ENCODE data around the gene POLR1D.

Gene POLR1D

GRCh38 chr13:27665333-27665732 is 43.6 kb downstream of the POLR1D start:
- Histone ChIP-seq H3K9me3 (ENCODE audit: control insufficient read depth in 5 of 5, low read length in 5 of 5) (no peaks in the 10 kb centered on the region), H3K4me3 (ENCODE audit: low read depth in 1 of 5, low read length in 5 of 5) (no peak overlapping the region), H3K4me1 (ENCODE audit: control insufficient read depth in 5 of 5, insufficient read depth in 5 of 5, low read length in 5 of 5) (no peaks in the 10 kb centered on the region), H3K36me3 (ENCODE audit: control insufficient read depth in 5 of 5, insufficient read depth in 5 of 5, low read length in 5 of 5) (peaks cover 7 to 17% (median 12%) of the 10 kb centered on the region in 5 donors), H3K9ac (ENCODE audit: low read length in 5 of 5) (no peak overlapping the region), H3K27ac (ENCODE audit: low read depth, low read length) (no peak overlapping the region), H3K27me3 (ENCODE audit: control insufficient read depth in 5 of 5, insufficient read depth in 4 of 5, low read length in 5 of 5) (no peaks in the 10 kb centered on the region)

GRCh38 chr13:27665761-27666160 is 44.1 kb downstream of the POLR1D start:
- no peaks in the 10 kb centered on the region for H3K27me3 ChIP-seq (ENCODE audit: control insufficient read depth in 5 of 5, insufficient read depth in 4 of 5, low read length in 5 of 5)
- no peak overlapping the region for H3K4me3 ChIP-seq (ENCODE audit: low read depth in 1 of 5, low read length in 5 of 5)
- peaks cover 7 to 17% (median 12%) of the 10 kb centered on the region in 5 donors for H3K36me3 ChIP-seq (ENCODE audit: control insufficient read depth in 5 of 5, insufficient read depth in 5 of 5, low read length in 5 of 5)
- H3K27ac ChIP-seq (ENCODE audit: low read depth, low read length) = no peak overlapping the region
- H3K4me1 ChIP-seq (ENCODE audit: control insufficient read depth in 5 of 5, insufficient read depth in 5 of 5, low read length in 5 of 5) = no peaks in the 10 kb centered on the region
- no peaks in the 10 kb centered on the region for H3K9me3 ChIP-seq (ENCODE audit: control insufficient read depth in 5 of 5, low read length in 5 of 5)
- H3K9ac ChIP-seq (ENCODE audit: low read length in 5 of 5) = no peak overlapping the region

- no peak overlapping the region for H3K4me3 ChIP-seq (ENCODE audit: low read depth in 1 of 5, low read length in 5 of 5)
- H3K9ac ChIP-seq (ENCODE audit: low read length in 5 of 5) = no peak overlapping the region
- peaks cover 7 to 17% (median 12%) of the 10 kb centered on the region in 5 donors for H3K36me3 ChIP-seq (ENCODE audit: control insufficient read depth in 5 of 5, insufficient read depth in 5 of 5, low read length in 5 of 5)
- no peaks in the 10 kb centered on the region for H3K4me1 ChIP-seq (ENCODE audit: control insufficient read depth in 5 of 5, insufficient read depth in 5 of 5, low read length in 5 of 5)
- H3K27ac ChIP-seq (ENCODE audit: low read depth, low read length) = no peak overlapping the region
- no peaks in the 10 kb centered on the region for H3K9me3 ChIP-seq (ENCODE audit: control insufficient read depth in 5 of 5, low read length in 5 of 5)
- H3K27me3 ChIP-seq (ENCODE audit: control insufficient read depth in 5 of 5, insufficient read depth in 4 of 5, low read length in 5 of 5) = no peaks in the 10 kb centered on the region
Observed at GRCh38 chr13:27666951-27667350, 45.3 kb downstream of the POLR1D start.

DNA sequence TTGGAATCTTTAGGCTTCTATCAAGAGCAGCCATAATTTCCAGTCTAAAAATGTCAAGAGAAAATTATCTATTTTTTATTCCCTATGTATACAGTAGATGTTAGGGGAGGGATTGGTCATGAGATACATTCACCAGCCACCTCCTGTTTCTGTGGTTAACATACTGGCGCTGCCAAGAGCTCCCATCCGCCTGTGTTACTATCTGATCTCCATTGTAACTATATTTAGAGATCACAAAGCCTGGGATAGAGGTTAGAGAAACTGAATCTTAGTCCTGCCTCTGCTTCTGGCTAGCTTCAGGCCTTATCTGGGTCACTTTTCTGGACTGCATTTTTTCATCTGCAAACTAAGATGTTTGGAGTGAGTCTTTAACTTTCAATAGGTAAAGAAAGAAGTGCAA is 46.3 kb downstream of the POLR1D start:
- peaks cover 0 to 2% (median 0%) of the 10 kb centered on the region in 5 donors for H3K9me3 ChIP-seq (ENCODE audit: control insufficient read depth in 5 of 5, low read length in 5 of 5)
- H3K4me1 ChIP-seq (ENCODE audit: control insufficient read depth in 5 of 5, insufficient read depth in 5 of 5, low read length in 5 of 5) = no peaks in the 10 kb centered on the region
- H3K27ac ChIP-seq (ENCODE audit: low read depth, low read length) = no peak overlapping the region
- no peak overlapping the region for H3K9ac ChIP-seq (ENCODE audit: low read length in 5 of 5)
- H3K36me3 ChIP-seq (ENCODE audit: control insufficient read depth in 5 of 5, insufficient read depth in 5 of 5, low read length in 5 of 5) = peaks cover 7 to 17% (median 12%) of the 10 kb centered on the region in 5 donors
- H3K4me3 ChIP-seq (ENCODE audit: low read depth in 1 of 5, low read length in 5 of 5) = no peak overlapping the region
- H3K27me3 ChIP-seq (ENCODE audit: control insufficient read depth in 5 of 5, insufficient read depth in 4 of 5, low read length in 5 of 5) = no peaks in the 10 kb centered on the region

DNA sequence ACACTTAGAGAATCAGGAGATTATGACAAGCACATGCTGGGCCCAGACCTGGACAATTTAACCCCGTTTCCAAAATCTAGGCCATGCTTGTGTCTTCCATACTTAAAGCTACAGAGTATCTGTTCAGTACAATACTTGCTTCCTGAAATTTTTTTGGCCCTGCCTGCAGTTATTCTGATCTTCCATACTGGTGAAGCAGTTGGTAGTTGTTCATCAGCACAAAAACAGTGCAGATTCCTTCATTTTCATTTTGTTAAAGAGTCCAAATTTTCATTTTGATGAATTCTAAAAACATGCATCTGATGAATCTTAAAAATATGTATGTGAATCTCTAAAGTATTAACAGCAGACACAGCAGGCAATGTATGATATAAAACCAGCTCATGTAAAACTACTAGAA is 49.2 kb downstream of the POLR1D start:
- Histone ChIP-seq H3K9me3 (ENCODE audit: control insufficient read depth in 5 of 5, low read length in 5 of 5) (peaks cover 0 to 2% (median 0%) of the 10 kb centered on the region in 5 donors), H3K27ac (ENCODE audit: low read depth, low read length) (no peak overlapping the region), H3K9ac (ENCODE audit: low read length in 5 of 5) (no peak overlapping the region)

DNA sequence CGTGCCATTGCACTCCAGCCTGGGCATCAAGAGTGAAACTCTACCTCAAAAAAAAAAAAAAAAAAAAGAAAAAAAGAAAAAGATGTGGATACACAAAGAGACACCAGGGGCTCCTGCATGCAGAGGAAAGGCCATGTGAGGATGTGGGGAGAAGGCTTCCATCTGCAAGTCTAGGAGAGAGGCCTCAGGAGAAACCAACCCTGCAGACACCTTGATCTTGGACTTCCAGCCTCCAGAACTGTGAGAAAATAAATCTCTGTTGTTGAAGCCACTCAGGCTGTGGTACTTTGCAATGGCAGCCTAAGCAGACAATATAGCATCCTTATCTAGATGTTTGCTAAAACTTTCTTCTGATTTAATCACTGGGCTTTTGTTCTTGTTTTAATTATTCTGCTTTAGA is 50.3 kb downstream of the POLR1D start:
- Histone ChIP-seq H3K27ac (ENCODE audit: low read depth, low read length) (no peak overlapping the region), H3K9me3 (ENCODE audit: control insufficient read depth in 5 of 5, low read length in 5 of 5) (peaks cover 0 to 2% (median 0%) of the 10 kb centered on the region in 5 donors), H3K4me1 (ENCODE audit: control insufficient read depth in 5 of 5, insufficient read depth in 5 of 5, low read length in 5 of 5) (no peaks in the 10 kb centered on the region), H3K27me3 (ENCODE audit: control insufficient read depth in 5 of 5, insufficient read depth in 4 of 5, low read length in 5 of 5) (no peaks in the 10 kb centered on the region), H3K9ac (ENCODE audit: low read length in 5 of 5) (no peak overlapping the region), H3K36me3 (ENCODE audit: control insufficient read depth in 5 of 5, insufficient read depth in 5 of 5, low read length in 5 of 5) (peaks cover 0 to 4% (median 2%) of the 10 kb centered on the region in 5 donors), H3K4me3 (ENCODE audit: low read depth in 1 of 5, low read length in 5 of 5) (no peak overlapping the region)

More for the DNA sequence above, 49.2 kb downstream of the POLR1D start:
- H3K4me1 ChIP-seq (ENCODE audit: control insufficient read depth in 5 of 5, insufficient read depth in 5 of 5, low read length in 5 of 5) = no peaks in the 10 kb centered on the region
- H3K36me3 ChIP-seq (ENCODE audit: control insufficient read depth in 5 of 5, insufficient read depth in 5 of 5, low read length in 5 of 5) = peaks cover 7 to 13% (median 8%) of the 10 kb centered on the region in 5 donors
- no peak overlapping the region for H3K4me3 ChIP-seq (ENCODE audit: low read depth in 1 of 5, low read length in 5 of 5)
- no peaks in the 10 kb centered on the region for H3K27me3 ChIP-seq (ENCODE audit: control insufficient read depth in 5 of 5, insufficient read depth in 4 of 5, low read length in 5 of 5)
